Smooth muscle cell of the brain vasculature (primary cell): ENCODE results near the gene MYO1G.

Source experiments
- DNase-seq: peaks from one replicate; pipeline ENCODE4 v3.0.0-alpha.2; 2012; ENCODE audit warnings: low read depth, low spot score

MYO1G gene

DNA sequence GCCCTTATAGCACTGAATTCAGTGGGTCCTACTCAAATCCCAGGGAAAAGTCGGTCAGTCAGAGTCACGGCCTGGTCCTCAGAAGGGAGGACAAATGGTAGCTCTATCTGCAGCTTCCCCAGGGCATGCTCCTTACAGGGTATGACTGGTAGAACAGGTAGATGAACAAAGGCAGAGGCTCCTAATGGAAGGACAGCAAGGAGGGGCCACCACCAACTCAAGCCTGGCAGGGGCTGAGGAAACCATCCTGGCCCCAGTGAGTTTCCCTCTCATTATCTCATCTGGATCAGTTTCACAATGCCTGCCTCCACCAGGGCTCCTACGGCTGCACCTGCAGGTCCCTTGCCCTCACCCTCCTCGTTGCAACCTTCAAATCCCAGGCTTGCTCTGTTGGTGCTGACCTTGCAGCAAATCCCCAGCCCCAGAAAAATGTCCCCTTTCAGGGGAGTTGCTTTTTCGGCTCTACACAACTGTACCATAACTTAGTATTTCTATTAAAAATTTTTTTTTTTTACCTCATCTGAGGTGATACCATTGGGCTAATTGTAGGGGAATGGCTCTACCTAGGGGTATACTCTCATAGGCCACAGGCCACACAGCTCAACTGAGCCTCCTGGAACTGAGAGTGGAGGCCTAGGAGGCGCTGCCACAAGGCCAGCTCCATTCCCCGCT lies 2.4 kb upstream of the MYO1G start:
- DNase-seq = no peak

GRCh38 chr7:44980393-44981034 lies 1.7 kb upstream of the MYO1G start:
- DNase-seq = no peak

- no peak for DNase-seq
These were observed 922 bp upstream of the MYO1G start for GRCh38 chr7:44979481-44980392.

- DNase-seq = no peak
These were observed 868 bp downstream of the MYO1G start for GRCh38 chr7:44977959-44978335.

DNA sequence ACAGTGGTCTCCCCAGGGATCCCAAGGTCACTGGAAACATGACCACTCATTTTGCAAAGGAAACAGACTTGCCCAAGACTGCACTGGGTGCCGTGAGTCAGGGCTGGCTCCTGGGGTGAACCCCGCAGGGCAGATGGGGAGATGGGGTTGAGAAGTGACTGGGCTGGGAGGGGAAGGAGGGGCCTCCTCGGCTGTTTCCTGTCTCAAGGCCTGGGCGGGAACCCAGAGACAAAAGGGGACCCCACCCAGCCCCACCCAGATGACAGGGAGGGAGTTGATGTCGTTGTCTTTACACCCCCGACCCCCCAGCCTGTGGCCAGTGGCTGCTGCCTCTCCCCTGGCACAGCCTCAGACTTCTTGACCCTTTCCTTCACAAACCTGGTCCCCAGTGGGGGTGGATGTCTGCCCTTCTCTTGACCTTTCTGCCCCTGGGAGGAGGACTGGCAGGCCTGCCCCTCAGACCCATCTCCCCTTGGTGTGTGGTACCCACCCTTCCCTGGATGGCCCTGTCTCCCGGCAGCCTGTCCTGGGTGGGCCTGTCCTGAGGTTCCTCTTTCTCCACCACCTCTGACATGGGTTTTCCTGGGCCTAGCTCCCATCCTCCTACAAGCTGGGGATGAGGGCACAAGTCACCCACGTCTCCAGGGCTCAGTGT lies 1.4 kb downstream of the MYO1G start:
- no peak for DNase-seq

DNA sequence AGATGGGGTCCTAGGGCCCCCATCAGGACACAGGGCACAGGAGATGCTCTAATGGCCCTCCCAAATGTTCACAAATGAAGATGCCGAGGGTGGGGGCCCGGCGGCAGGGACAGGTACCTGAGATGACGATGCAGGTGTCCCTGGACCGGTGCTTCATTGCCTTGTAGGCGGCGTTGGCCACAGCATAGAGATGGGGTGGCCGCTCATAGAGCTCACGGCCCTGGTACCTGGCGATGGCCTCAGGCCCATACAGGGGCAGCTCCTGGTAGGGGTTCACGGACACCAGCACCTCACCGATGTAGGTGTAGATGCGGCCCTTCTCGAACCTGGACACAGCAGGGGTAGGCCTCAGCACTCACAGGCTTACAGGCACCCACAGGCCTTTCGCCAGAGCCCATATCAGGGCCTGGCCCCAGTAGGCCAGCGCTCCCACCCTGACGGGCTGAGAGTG lies 2.0 kb downstream of the MYO1G start:
- no peak for DNase-seq

GRCh38 chr7:44976040-44976745 lies 2.6 kb downstream of the MYO1G start:
- no peak for DNase-seq

DNA sequence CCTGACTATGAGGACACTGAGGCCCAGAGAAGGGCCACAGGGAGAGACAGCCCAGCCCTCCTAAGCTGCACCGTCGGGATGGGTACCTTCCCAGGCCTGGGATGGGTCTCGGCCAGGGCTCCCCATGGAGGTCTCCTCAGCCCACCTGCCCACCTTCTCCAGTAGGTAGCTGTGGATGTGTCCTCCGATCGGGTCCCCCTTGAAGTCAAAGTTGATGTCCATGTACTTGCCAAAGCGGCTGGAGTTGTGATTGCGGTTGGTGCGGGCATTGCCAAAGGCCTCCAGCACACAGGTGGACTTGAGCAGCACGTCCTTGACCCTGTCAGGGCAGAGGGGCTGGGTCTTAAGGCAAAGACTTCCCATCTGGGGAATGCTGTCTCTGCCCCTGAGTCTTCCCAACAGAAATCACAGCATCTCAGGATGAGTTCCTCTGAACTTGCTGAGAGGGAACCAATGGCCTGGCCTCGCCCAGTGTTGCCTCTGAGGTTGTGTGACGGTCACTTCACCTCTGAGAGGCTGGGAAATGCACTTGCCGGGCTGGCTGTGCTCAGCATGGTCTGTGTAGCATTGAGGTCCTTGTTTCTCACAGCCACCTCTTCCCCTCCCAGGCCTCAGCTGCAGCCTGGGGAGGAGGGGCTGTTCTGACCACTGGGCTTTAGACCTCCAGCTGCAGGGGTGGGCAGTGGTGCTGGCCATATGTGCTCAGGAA lies 3.3 kb downstream of the MYO1G start:
- DNase-seq = no peak

DNA sequence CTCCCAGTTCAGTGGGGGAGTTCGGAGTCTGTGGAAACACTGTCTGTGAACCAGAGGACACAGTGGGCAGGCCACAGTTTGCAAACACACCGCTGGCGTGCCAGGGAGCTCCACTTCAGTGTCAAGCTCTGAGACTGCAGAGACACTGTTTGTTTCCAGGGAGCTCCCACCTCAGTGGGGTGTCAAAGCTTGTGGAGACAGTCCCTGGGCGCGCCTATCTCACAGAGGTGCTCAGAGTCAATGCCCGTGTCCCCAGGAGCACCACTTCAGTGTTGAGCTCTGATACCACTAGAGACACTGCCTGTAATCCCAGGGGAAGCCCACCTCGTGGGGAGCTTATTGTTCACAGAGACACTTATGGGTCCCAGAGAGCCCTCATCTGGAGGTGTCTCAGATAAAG lies 4.3 kb downstream of the MYO1G start:
- DNase-seq = no peak

- DNase-seq = no peak
These were observed 5.0 kb downstream of the MYO1G start for GRCh38 chr7:44973610-44974401.

DNA sequence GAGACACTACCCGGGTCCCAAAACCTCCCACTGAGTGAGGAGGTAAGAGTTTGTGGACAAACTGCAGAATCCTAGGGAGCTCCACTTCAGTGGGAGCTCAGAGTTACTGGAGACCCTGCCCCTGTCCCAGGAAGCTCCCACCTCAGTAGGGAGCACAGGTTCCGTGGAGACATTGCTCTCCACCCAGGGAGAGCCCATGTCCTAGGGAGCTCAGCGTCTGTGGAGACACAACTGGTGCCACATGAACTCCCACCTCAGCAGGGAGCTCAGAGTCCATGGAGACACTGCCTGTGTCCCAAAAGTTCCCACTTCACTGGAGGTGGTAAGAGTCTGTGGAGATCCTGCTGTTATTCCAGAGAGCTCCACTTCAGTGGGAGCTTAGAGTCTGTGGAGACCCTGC lies 6.3 kb downstream of the MYO1G start:
- no peak for DNase-seq

DNA sequence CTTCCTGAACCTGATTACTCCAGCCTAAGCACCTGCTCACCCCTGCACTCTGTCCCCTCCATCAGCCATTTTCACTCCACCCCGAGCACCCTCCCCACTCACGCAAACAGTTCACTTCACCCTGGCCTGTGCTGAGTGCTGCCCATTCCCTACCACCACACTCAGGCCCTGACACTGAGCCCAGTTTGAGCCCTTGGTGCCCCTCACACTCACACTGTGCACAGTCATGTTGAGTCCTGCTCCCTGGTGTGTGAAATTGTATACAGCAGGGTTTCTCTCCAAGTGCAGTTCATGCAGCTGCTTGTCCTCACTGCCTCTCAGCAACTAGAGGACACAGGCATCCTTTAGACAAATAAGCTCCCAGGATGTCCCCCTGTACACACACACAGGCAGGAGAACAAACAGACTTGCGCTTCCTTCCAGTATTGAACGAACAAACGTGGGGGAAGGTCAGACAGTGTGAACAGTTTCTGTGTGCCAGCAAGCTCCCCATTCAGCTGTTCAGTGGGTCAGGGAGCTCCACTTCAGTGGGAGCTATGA lies 6.8 kb downstream of the MYO1G start:
- DNase-seq = no peak

GRCh38 chr7:44971188-44971901 lies 7.5 kb downstream of the MYO1G start:
- no peak for DNase-seq

DNA sequence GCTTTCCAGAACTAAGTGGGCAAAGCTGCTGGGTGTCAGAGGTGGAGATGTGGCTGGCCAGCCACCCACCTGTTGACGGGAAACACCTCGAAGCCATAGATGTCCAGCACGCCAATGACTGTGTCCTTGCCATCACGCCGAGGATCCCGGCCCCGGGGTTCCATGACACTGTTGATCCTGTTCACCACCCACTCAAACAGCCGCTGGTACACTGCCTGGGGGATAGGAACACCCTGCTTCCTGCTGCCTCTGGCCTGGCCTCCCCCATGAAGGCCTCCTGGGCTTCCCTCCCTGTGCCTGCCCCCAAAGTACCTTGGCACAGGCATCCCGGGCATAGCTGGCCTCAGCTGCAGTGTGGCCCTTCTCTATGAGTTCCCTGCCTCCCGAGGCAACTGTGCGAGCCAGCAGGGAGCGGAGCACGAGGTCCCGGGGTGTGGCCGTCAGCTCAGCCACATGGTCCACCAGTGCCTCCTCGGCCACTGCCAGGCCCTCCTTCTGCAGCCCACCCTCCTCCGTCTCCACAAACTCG lies 8.2 kb downstream of the MYO1G start:
- no peak for DNase-seq

GRCh38 chr7:44969701-44970522 lies 8.9 kb downstream of the MYO1G start:
- no peak for DNase-seq

- DNase-seq = no peak
These were observed 9.6 kb downstream of the MYO1G start for GRCh38 chr7:44969049-44969700.
